GM13977 (cell line): Measurements from ENCODE around the gene SETBP1.

ENCODE experiments used
- DNase-seq: peaks from one replicate; pipeline ENCODE4 v3.0.0; 2012; ENCODE audit warnings: low spot score
- in situ Hi-C: fragments of 300-500 bp; cut with MboI; formaldehyde crosslinking; loops from one replicate; pipeline ENCODE4 v1.12.0; 2022; ENCODE audit warnings: low sequenced_read_pairs, low pct_unique_long_range_greater_than_20kb, mixed read lengths, inconsistent platforms; ENCODE audit not compliant: unreplicated experiment
- TF ChIP-seq, protein P1 (sequence below): IDR thresholded peaks from 2 replicates; pipeline ENCODE4 v1.5.1; 2012; ENCODE audit warnings: mild to moderate bottlenecking, control low read depth; ENCODE audit not compliant: insufficient read depth; ENCODE audit errors: extremely low read depth, missing control alignments

The SETBP1 gene

GRCh38 chr18:44638811-44639210 lies 41.9 kb upstream of the SETBP1 start:
- in situ Hi-C loops, result no loop called here
- DNase-seq, result no peak
- TF ChIP-seq, protein P1, sequence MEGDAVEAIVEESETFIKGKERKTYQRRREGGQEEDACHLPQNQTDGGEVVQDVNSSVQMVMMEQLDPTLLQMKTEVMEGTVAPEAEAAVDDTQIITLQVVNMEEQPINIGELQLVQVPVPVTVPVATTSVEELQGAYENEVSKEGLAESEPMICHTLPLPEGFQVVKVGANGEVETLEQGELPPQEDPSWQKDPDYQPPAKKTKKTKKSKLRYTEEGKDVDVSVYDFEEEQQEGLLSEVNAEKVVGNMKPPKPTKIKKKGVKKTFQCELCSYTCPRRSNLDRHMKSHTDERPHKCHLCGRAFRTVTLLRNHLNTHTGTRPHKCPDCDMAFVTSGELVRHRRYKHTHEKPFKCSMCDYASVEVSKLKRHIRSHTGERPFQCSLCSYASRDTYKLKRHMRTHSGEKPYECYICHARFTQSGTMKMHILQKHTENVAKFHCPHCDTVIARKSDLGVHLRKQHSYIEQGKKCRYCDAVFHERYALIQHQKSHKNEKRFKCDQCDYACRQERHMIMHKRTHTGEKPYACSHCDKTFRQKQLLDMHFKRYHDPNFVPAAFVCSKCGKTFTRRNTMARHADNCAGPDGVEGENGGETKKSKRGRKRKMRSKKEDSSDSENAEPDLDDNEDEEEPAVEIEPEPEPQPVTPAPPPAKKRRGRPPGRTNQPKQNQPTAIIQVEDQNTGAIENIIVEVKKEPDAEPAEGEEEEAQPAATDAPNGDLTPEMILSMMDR, result no peak

DNA sequence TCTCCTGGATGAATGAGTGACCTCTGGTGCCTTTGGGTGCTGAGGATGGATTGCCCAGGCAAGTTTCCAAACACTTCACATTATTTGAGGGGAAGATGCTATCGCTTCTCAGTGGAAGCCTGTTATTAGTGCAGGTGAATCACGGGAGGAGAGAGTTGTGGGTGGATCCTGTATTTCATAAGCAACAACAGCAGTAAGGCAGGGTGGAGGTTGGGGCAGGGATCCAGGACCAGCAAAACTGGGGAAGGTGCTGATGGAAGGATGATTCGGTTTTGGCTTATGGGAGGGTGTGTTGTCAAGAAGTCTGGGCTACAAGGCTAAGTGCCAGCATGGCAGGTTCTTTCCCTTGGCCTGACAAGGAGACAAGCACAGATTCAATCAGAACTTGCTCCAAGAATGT lies 37.7 kb upstream of the SETBP1 start:
- no peak for DNase-seq
- in situ Hi-C loops, result no loop called here

DNA sequence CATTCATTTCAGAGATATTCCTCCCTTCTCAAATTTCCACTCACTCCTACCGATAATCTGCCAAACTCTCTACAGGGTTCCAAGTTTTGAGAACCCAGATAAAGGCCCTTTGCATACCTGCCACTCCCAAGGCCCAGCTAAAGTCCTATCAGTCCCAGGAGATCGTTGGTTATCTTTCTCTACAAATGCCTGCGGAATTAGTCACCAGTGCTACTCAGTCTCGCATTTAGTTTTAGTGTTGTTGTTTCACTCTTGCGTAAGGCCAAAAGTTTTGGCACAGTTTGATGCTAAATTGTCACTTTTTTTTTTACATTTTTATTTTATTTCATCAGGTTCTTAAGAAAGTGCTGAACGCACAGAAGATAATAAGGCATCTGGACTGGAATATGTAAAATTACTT lies 29.2 kb upstream of the SETBP1 start:
- no peak for DNase-seq
- TF ChIP-seq, protein P1, result no peak
- in situ Hi-C loops, result loop anchor here (25.0 kb wide), 1 partner anchor 561 kb away; no protein-coding TSS in a partner anchor

More for the DNA sequence above, 37.7 kb upstream of the SETBP1 start:
- TF ChIP-seq, protein P1, result no peak

- TF ChIP-seq, protein P1, result no peak
- in situ Hi-C loops, result loop anchor here (25.0 kb wide), 1 partner anchor 560 kb away; no protein-coding TSS in a partner anchor
- no peak for DNase-seq
Measured at GRCh38 chr18:44651918-44652572, 28.6 kb upstream of the SETBP1 start.

- TF ChIP-seq, protein P1, result no peak
- DNase-seq, result no peak
- in situ Hi-C loops, result loop anchor here (25.0 kb wide), 1 partner anchor 560 kb away; no protein-coding TSS in a partner anchor
Measured at GRCh38 chr18:44652722-44653121, 28.0 kb upstream of the SETBP1 start.

DNA sequence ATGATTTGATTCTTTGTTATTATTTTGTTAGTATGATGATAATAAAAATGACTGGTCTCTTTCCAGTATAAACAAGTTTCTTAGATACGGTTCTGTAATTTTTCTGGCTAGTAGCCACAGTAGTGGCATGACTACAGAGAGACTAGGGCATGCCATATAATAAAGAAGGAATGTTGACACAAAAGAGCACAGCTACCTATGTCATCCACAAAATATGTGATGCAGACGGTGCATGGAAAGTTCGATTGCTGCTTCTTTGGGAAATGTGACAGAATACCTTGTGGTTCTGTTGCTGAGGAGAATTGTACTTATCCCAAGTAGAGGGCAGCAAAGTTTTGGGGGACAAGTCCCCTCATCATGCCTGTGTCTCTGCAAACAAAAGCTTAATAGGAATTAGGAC lies 26.1 kb upstream of the SETBP1 start:
- TF ChIP-seq, protein P1, result no peak
- in situ Hi-C loops, result loop anchor here (25.0 kb wide), 1 partner anchor 558 kb away; no protein-coding TSS in a partner anchor
- DNase-seq, result no peak
